Adrenal gland (tissue), 12 donors: Measurements from ENCODE around the gene MARK3. TPM values are rescaled to one million over a fixed set of nuclear protein-coding genes. Genes with fewer than 3 reads are reported as not detected.
A peak's percentile ranks its signal among the peaks of the same experiment; 100 is the strongest.

ENCODE experiments used
- DNase-seq, 7 donors: peaks; one replicate each; pipeline ENCODE4 v3.0.0-alpha.2; 2019 to 2020
- H3K27ac ChIP-seq, 5 donors: fragments of 200-600 bp; sonication (generic) in 4 of 5; 1 replicate in 3 of 5; 2 replicates in 2 of 5; pipeline versions ENCODE4 v1.5.1 to v1.8.0; 2016 to 2020; ENCODE audit warnings: mild to moderate bottlenecking in 1 of 5
- H3K27me3 ChIP-seq: fragments of 200-600 bp; 2 replicates; pipeline ENCODE4 v1.8.0; 2021
- H3K36me3 ChIP-seq, 2 donors: fragments of 200-600 bp; replicated peaks in 1 of 2; 1 replicate in 1 of 2; 2 replicates in 1 of 2; pipeline versions ENCODE4 v1.5.1 to v1.8.0; 2018 to 2022
- H3K4me1 ChIP-seq, 2 donors: fragments of 200-600 bp; replicated peaks in 1 of 2; 1 replicate in 1 of 2; 2 replicates in 1 of 2; pipeline versions ENCODE4 v1.5.1 to v1.8.0; 2018 to 2021
- H3K4me3 ChIP-seq, 4 donors: fragments of 200-600 bp; sonication (generic) in 3 of 4; one replicate each; pipeline ENCODE4 v1.5.1; 2016 to 2018
- H3K9me3 ChIP-seq, 3 donors: fragments of 200-600 bp; sonication (generic) in 1 of 3; replicated peaks in 1 of 3; 1 replicate in 2 of 3; 2 replicates in 1 of 3; pipeline versions ENCODE4 v1.5.1 to v1.8.0; 2016 to 2021
- POLR2A ChIP-seq, 2 donors: fragments of 450-650 bp; IDR thresholded peaks; one replicate each; pipeline ENCODE4 v1.6.1; 2017; ENCODE audit warnings: antibody characterized with exemption in 2 of 2, mild to moderate bottlenecking in 2 of 2, moderate library complexity in 1 of 2
- WGBS, 4 donors: extraction: QIAGEN DNeasy Blood & Tissue Kit in 2 of 4; methylation state at CpG; one replicate each; pipeline versions ENCODE4 v1.1.5 to v1.1.7; 2013 to 2017; 5-methylcytosine and 5-hydroxymethylcytosine counted together
- intact Hi-C, 2 donors: fragments of 100-400 bp; cut with DNase I; formaldehyde crosslinking; loops; one replicate each; pipeline versions ENCODE4 v1.14.1 to v1.15.0; 2022 to 2023
- polyA plus RNA-seq, 3 donors: library from polyadenylated mRNA; stranded (reverse); fragments of 200-250 nt in 2 of 3; fragments of 350-450 nt in 1 of 3; fragmentation: Illumina TruSeq in 1 of 3; extraction: RNeasy Lipid Tissue Mini Kit (QIAGEN cat#74804) in 1 of 3; gene quantifications; one replicate each; pipeline ENCODE4 v1.2.3, GENCODE V29; 2013 to 2014
- total RNA-seq, 9 donors: library from RNA; depleted of rRNA in 4 of 9; stranded (reverse); fragments of >200 nt in 4 of 9; fragments of 120-200 nt in 1 of 9; fragmentation: NEBNext Ultra II Directional in 1 of 9; extraction: Animal tissue kit (Norgen Biotek cat#: 25700) in 1 of 9; gene quantifications; one replicate each; pipeline versions ENCODE4 v1.1.0 to v1.2.4, GENCODE V29; 2013 to 2023
- TF ChIP-seq, protein P1 (sequence below), 6 experiments: fragments of 450-650 bp in 4 of 6; fragments of 200-600 bp in 2 of 6; sonication (generic) in 1 of 6; IDR thresholded peaks; 1 replicate in 5 of 6; 2 replicates in 1 of 6; pipeline versions ENCODE4 v1.5.1 to v1.8.0; 2016 to 2021; ENCODE audit warnings: antibody characterized with exemption in 6 of 6, mild to moderate bottlenecking in 2 of 6, moderate library complexity in 1 of 6
- donor health status: healthy with polysubstance abuse.
- donor health status: Bipolar disorder and iron deficiency.
- donor health status: DM: yes; HTN: yes; CAD: no.
- donor health status: DM: no; HTN: no; CAD: no.
- donor health status: DM: no; HTN: no; CAD: no.
- donor health status: DM: yes; HTN: yes; CAD: no.

MARK3 gene
- total and polyA plus RNA-seq, 12 donors, result 73.1 to 233 (median 94.6) TPM

DNA sequence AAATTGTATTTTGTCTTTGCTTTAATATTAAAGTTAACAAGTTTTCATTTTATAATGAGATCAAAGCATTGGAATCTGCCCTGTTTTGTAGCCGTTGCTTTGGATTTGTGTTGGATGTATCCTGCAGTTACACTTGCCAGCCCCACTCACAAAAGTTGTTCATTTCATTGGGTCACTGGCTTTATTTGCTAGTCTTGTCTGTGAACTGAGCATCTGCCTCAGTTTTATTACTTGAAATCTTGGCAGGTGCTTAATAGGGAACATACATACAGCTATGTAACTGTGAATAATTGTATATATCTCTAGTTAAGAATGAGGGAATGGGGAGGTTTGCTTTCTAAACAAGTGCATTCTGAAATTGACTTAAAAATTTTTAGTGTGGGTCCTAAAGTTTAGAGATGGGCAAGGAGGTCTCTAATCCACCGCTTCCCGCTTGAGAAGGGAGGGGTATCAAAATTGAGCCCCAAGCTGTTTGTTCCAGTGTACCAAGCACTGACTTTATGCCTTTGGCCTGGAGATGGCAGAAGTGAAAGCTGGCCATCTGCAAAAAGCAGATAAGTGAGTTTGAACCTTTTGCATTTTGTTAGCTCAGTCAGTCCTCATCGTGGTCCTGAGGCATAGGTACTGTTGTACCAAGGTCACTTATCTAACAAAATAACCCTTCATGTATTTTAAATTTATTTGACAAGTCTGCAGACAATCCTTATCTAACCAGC, 41.9 kb upstream of the MARK3 start:
- TF ChIP-seq, protein P1, sequence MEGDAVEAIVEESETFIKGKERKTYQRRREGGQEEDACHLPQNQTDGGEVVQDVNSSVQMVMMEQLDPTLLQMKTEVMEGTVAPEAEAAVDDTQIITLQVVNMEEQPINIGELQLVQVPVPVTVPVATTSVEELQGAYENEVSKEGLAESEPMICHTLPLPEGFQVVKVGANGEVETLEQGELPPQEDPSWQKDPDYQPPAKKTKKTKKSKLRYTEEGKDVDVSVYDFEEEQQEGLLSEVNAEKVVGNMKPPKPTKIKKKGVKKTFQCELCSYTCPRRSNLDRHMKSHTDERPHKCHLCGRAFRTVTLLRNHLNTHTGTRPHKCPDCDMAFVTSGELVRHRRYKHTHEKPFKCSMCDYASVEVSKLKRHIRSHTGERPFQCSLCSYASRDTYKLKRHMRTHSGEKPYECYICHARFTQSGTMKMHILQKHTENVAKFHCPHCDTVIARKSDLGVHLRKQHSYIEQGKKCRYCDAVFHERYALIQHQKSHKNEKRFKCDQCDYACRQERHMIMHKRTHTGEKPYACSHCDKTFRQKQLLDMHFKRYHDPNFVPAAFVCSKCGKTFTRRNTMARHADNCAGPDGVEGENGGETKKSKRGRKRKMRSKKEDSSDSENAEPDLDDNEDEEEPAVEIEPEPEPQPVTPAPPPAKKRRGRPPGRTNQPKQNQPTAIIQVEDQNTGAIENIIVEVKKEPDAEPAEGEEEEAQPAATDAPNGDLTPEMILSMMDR (IDR thresholded peaks at IDR 0.05), result no peak
- TF ChIP-seq POLR2A (IDR thresholded peaks at IDR 0.05), result no peak
- Histone ChIP-seq H3K36me3 (peaks cover 0 to 63% of the 10 kb centered on the region in 2 donors), H3K27me3 (no peaks in the 10 kb centered on the region), H3K4me3 (no peak overlapping the region), H3K9me3 (no peaks in the 10 kb centered on the region), H3K27ac (no peak overlapping the region), H3K4me1 (peaks cover 4 to 32% of the 10 kb centered on the region in 2 donors)
- DNase-seq, result no peak
- WGBS, 4 donors, result 66 to 80% (median 77%) methylated on average over 4 of the region's 4 CpGs
- intact Hi-C loops, result loop anchor here in 1 of 2 donors (10.0 kb wide), 1 partner anchor 121 kb away; no protein-coding TSS in a partner anchor

DNA sequence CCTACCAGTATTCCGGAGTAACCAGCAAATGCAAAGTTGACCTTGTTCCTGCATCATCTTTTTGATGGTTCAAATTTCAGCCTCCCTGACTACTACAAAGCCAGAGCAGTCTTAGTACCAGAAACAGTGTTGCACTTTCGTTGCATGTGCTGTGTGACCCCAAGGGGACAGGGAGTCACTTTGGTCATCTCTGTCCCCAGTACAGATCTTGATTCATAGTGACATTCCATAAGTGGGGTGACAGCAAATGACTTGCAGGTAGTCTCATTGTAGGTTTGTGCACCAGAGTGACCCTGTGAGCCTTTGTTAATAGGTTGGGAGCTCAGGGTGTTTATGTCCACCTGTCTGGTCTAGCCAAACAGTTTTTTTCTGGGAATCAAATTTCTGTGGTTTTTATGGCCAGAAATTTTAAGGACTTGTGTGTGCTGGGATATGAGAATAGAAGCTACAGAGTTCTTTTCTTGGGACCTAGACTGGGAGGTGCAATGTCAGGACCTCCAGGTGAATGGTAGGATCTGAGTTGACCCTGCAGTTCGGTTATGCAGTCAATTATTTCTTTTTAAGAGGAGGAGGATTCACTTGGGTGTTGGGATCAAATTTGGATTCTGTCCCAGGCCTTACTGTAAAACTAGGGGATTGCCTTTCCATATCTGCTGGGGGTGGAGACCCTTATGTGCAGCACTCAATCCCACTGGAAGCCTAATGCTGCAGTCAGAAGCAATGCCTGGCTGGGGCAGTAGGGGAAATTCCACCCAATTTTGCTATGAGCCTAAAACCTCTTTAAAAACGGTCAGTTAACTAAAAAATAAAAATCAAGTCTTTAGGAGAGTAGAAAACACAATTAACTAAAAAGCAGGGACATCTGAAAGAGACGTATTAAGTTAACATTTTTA, 41.1 kb upstream of the MARK3 start:
- H3K36me3 ChIP-seq, result peaks cover 0 to 55% of the 10 kb centered on the region in 2 donors
- peaks cover 4 to 32% of the 10 kb centered on the region in 2 donors for H3K4me1 ChIP-seq
- DNase-seq, result no peak
- WGBS, 4 donors, result 70 to 80% (median 78%) methylated on average over 5 of the region's 5 CpGs
- TF ChIP-seq, protein P1 (IDR thresholded peaks at IDR 0.05), result peak in 1 of 6 experiments; percentile 2
- TF ChIP-seq POLR2A (IDR thresholded peaks at IDR 0.05), result no peak
- intact Hi-C loops, result loop anchor here in 1 of 2 donors (10.0 kb wide), 1 partner anchor 121 kb away; no protein-coding TSS in a partner anchor
- H3K9me3 ChIP-seq, result no peaks in the 10 kb centered on the region
- no peak overlapping the region for H3K27ac ChIP-seq
- H3K27me3 ChIP-seq, result no peaks in the 10 kb centered on the region
- H3K4me3 ChIP-seq, result no peak overlapping the region

DNA sequence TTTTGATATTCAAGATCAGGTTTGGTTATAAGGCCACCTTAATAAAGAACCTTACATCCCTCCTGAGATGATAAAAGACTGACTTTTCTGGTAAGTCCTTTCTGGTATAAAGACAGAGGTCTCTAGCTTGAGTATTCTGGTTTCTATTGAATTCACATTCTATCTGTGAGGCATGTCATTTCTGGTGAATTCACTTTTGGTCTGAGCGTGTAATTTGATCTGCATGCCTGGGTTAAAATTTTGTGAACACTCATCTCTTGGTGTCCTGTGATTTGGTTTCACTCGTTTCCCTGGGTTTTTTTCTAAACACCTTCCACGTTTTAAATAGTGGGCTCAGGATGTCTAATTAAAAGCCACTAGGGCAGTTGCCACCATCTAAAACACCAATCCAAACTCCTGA, 38.9 kb upstream of the MARK3 start:
- intact Hi-C loops, result loop anchor here in 1 of 2 donors (5.0 to 10.0 kb wide), 2 partner anchors 41 to 119 kb away; partner anchors contain the start of gene MARK3
- WGBS, 4 donors, result 42 to 61% (median 49%) methylated on average over 3 of the region's 3 CpGs
- no peak for TF ChIP-seq POLR2A (IDR thresholded peaks at IDR 0.05)
- TF ChIP-seq, protein P1 (IDR thresholded peaks at IDR 0.05), result no peak
- H3K27ac ChIP-seq, result peak overlapping the region in 2 of 5 donors; percentile 3 to 7
- no peaks in the 10 kb centered on the region for H3K27me3 ChIP-seq
- no peak overlapping the region for H3K4me3 ChIP-seq
- no peak for DNase-seq
- H3K4me1 ChIP-seq, result peaks cover 4 to 30% of the 10 kb centered on the region in 2 donors
- H3K9me3 ChIP-seq, result no peaks in the 10 kb centered on the region
- peaks cover 0 to 34% of the 10 kb centered on the region in 2 donors for H3K36me3 ChIP-seq
